Measurements from ENCODE around the gene CYP2U1.
"Not testable (repeated sequence)": the region's sequence is repeated elsewhere in the genome, so short reads cannot be mapped to it uniquely, and the experiment has no call there.

The CYP2U1 gene
- total RNA-seq: 0.15 to 3.5 (median 1.1) reads per million in 18 experiments

- peak; percentile 61 to 66 for DNase-seq
Observed at GRCh38 chr4:107930821-107931774, at the start of gene CYP2U1. TSS of gene CYP2U1 (plus strand) at chr4:107931549. CDS start at chr4:107931644, 95 bp downstream.

- DNase-seq: no peak
Observed at GRCh38 chr4:107885865-107886264, 45.5 kb upstream of the CYP2U1 start.

- DNase-seq: no peak
Observed at GRCh38 chr4:107888237-107888636, 43.1 kb upstream of the CYP2U1 start.

GRCh38 chr4:107890779-107891178, 40.6 kb upstream of the CYP2U1 start:
- no peak for DNase-seq

- DNase-seq: no peak
Observed at GRCh38 chr4:107891299-107891698, 40.0 kb upstream of the CYP2U1 start.

- no peak for DNase-seq
Observed at GRCh38 chr4:107893171-107894137, 37.9 kb upstream of the CYP2U1 start.

- DNase-seq: no peak
Observed at GRCh38 chr4:107894138-107894603, 37.2 kb upstream of the CYP2U1 start.

- DNase-seq: no peak
Observed at GRCh38 chr4:107896158-107896645, 35.1 kb upstream of the CYP2U1 start.

- no peak for DNase-seq
Observed at GRCh38 chr4:107896646-107897045, 34.7 kb upstream of the CYP2U1 start.

- no peak for DNase-seq
Observed at GRCh38 chr4:107897823-107898222, 33.5 kb upstream of the CYP2U1 start.

- DNase-seq: peak in 1 of 2 donors; percentile 10
Observed at GRCh38 chr4:107900067-107900466, 31.3 kb upstream of the CYP2U1 start.

GRCh38 chr4:107900508-107900907, 30.8 kb upstream of the CYP2U1 start:
- DNase-seq: no peak

- no peak for DNase-seq
Observed at GRCh38 chr4:107901213-107901934, 30.0 kb upstream of the CYP2U1 start.

GRCh38 chr4:107902715-107903114, 28.6 kb upstream of the CYP2U1 start:
- DNase-seq: no peak

- DNase-seq: not testable (repeated sequence)
Observed at GRCh38 chr4:107905082-107905481, 26.3 kb upstream of the CYP2U1 start.

GRCh38 chr4:107906458-107907100, 24.8 kb upstream of the CYP2U1 start:
- no peak for DNase-seq

GRCh38 chr4:107908377-107908776, 23.0 kb upstream of the CYP2U1 start:
- no peak for DNase-seq

- peak; percentile 73 to 87 for DNase-seq
Observed at GRCh38 chr4:107913283-107913899, 18.0 kb upstream of the CYP2U1 start.

GRCh38 chr4:107915220-107915619, 16.1 kb upstream of the CYP2U1 start:
- no peak for DNase-seq

GRCh38 chr4:107916623-107917022, 14.7 kb upstream of the CYP2U1 start:
- no peak for DNase-seq

GRCh38 chr4:107917500-107917899, 13.8 kb upstream of the CYP2U1 start:
- no peak for DNase-seq

All from inflammatory macrophage (primary cell).